Fibroblast of skin of abdomen (primary cell): Measurements from ENCODE around the gene TTYH1.

Source experiments
- DNase-seq: peaks from one replicate; pipeline ENCODE4 v3.0.0-alpha.2; 2013

Gene TTYH1

GRCh38 chr19:54392105-54392504 is 23.2 kb upstream of the TTYH1 start:
- no peak for DNase-seq

DNA sequence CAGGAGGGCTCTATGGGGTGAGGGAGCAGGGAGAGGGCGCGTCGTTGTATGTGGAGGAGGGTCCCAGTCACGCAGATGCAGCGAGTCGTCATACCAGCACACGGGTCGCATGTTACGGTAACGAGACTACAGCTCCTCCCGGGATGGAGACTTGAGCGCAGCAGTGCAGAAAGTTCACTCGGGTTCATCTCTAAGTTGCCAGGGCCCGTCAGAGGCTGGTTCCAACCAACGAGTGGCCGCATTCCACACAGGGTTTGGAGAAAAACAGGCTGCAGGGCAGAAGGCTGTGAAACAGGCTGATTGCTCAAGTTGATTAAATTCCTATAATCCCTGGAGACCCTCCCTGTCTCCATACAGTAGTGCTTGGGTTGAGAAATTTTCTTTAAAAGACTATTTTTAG is 21.9 kb upstream of the TTYH1 start:
- DNase-seq, result no peak

DNA sequence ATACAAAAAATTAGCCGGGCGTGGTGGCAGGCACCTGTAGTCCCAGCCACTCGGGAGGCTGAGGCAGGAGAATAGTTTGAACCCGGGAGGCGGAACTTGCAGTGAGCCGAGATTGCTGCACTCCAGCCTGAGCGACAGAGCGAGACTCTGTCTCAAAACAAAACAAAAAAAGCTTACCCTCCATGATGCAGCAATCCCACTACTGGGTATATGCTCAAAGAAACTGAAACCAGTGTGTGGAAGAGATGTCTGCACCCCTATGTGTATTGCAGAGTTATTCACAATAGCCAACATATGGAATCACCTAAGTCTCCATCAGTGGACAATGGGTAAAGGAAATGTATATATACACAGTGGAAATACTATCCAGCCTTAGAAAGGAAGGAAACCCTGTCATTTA is 19.6 kb upstream of the TTYH1 start:
- no peak for DNase-seq

GRCh38 chr19:54399189-54399588 is 16.1 kb upstream of the TTYH1 start:
- no peak for DNase-seq

DNA sequence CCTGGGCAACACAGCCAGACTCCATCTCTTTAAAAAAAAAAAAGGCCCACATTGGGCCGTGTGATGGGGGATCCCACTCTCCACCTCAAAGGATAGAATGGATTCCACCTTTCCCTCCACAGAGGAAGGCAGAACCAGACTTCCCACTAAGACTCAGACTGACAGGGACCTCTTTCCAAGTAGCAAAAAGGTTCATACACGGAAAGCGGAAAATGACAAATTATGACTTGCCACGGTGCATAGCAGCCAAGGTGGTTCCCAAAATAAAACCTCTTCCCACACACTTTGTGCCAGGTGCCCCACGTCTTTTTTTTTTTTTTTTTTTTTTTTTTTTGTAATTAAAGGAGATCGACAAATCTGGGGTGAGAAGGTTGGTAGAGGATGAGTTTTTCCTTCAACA is 14.4 kb upstream of the TTYH1 start:
- no peak for DNase-seq

GRCh38 chr19:54403054-54403453 is 12.2 kb upstream of the TTYH1 start:
- no peak for DNase-seq

DNA sequence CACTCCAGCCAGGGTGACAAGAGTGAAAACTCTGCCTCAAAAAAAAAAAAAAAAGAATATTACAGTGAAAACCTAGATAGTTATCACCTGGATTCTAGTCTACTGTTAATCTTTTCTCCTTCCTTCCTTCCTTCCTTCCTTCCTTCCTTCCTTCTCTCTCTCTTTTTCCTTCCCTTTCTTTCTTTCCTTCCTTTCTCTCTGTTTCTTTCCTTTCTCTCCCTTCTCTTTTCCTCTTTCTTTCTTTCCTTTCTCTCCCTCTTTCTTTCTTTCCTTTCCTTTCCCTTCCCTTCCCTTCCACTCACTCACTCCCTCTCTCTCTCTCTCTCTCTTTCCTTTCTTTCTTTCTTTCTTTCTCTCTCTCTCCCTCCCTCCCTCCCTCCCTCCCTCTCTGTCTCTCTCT is 9.6 kb upstream of the TTYH1 start:
- no peak for DNase-seq

GRCh38 chr19:54407780-54408179 is 7.5 kb upstream of the TTYH1 start:
- no peak for DNase-seq

GRCh38 chr19:54408456-54409026 is 6.7 kb upstream of the TTYH1 start:
- no peak for DNase-seq

DNA sequence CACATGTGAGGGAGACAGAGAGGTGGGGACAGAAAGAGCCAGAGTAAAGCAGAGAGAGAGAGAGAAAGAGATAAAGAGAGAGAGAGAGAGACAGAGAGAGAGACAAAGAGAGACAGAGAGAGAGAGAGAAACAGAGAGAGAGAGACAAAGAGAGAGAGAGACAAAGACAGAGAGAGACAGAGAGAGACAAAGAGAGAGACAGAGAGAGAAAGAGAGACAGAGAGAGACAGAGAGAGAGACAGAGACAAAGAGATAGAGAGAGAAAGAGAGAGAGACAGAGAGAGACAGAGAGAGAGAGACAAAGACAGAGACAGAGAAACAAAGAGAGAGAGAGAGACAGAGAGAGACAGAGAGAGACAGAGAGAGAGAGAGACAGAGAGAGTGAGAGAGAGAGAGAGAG is 4.2 kb upstream of the TTYH1 start:
- DNase-seq, result no peak

- DNase-seq, result no peak
Observed at GRCh38 chr19:54412877-54413276, 2.4 kb upstream of the TTYH1 start.

DNA sequence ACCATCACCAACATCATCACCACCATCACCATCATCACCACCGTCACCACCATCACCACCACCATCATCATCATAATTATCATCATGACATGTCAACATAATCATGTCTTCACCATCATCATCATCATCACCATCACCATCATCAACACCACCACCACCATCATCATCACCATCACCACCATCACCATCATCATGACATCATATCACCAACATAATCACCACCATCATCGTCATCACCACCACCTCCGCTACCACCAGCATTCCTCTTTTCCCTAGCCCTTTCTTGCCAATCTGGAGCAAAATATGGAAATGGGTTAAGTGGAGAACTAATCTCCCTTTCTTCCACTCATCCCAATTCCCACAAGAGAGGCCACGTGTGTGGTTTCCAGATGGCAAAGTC is 1.1 kb upstream of the TTYH1 start:
- no peak for DNase-seq

- DNase-seq, result no peak
Observed at GRCh38 chr19:54415901-54416673, 823 bp downstream of the TTYH1 start.

DNA sequence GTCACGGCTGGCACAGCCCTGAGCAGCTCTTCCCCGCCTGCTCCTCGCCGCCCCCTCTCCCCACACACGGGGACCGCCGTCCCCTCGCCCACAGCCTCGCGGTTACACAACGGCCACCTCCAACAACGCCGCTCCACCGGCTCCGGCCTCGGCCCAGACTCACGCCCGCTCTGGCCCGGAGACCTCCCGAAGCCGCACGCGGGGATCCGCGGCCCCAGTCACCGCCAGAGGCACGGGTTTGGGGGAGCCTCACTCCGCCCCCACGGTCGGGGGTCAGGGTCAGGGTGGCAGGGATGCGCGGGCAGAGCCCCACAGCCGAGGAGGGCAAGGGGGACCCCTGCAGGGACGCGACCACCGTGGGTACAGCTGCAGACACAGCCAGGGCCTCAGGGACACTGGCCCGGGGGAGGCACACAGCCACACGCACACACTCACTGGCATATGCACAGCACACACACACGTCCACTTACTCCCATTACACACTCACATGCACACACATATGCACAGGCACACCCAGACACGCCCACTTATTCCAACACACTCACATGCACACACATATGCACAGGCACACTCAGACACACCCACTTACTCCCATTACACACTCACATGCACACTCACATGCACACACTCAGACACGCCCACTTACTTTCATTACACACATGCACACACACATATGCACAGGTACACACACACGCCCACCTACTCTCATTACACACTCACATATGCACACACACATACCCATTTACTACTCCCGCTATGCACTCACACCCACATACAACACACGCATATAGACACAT is 1.6 kb downstream of the TTYH1 start:
- no peak for DNase-seq

- no peak for DNase-seq
Observed at GRCh38 chr19:54418030-54418929, 3.0 kb downstream of the TTYH1 start.

GRCh38 chr19:54418930-54419800 is 3.9 kb downstream of the TTYH1 start:
- no peak for DNase-seq

- no peak for DNase-seq
Observed at GRCh38 chr19:54420068-54420382, 4.8 kb downstream of the TTYH1 start.

- DNase-seq, result no peak
Observed at GRCh38 chr19:54420383-54421168, 5.3 kb downstream of the TTYH1 start.

GRCh38 chr19:54421169-54421516 is 5.9 kb downstream of the TTYH1 start:
- no peak for DNase-seq

DNA sequence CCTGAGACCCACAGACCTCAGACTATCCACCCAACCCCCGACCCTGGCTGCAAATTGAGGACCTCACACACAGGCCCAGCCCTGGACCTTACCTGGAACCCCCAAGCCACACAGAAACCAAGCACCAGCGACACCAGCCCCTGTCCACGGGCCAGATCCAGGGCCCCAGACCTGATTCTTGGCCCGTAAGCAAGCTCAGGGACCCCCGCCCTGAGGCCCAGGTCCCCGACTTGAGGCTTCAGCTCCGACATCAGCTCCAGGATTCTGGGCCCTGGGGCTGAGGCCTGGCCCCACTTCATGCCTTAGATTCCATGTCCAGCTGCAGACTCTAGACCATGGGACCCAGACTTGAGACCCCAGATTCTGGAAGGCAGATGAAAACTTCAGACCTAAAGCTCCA is 6.3 kb downstream of the TTYH1 start:
- no peak for DNase-seq

DNA sequence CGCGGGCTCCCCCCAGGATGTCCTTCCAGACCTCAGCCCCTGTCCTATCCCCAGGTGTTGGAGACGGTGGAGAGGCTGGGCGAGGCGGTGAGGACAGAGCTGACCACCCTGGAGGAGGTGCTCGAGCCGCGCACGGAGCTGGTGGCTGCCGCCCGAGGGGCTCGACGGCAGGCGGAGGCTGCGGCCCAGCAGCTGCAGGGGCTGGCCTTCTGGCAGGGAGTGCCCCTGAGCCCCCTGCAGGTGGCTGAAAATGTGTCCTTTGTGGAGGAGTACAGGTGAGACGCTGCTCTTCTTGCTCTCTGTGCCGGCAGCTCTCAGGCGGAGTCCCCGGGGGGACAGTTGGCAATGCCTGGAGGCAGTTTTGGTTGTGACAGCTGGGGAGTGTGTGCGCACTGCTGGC is 6.9 kb downstream of the TTYH1 start:
- no peak for DNase-seq
